GM21423 (cell line): ENCODE results near the gene TBC1D32.
"Not testable (repeated sequence)": the region's sequence is repeated elsewhere in the genome, so short reads cannot be mapped to it uniquely, and the experiment has no call there.

Experiments
- ATAC-seq: cut with Tn5 transposase; IDR thresholded peaks from one replicate; pipeline ENCODE4 v1.9.1; 2021; ENCODE audit warnings: mild to moderate bottlenecking, moderate library complexity; ENCODE audit not compliant: unreplicated experiment

TBC1D32 gene

GRCh38 chr6:121333694-121334093, 586 bp downstream of the TBC1D32 start:
- ATAC-seq, result not testable (repeated sequence)

- ATAC-seq, result no peak
These were observed 1.1 kb downstream of the TBC1D32 start for GRCh38 chr6:121333196-121333595.

- ATAC-seq, result no peak
These were observed 3.8 kb downstream of the TBC1D32 start for GRCh38 chr6:121330516-121330915.

GRCh38 chr6:121321282-121321681, 13.0 kb downstream of the TBC1D32 start:
- no peak for ATAC-seq

- ATAC-seq, result no peak
These were observed 14.7 kb downstream of the TBC1D32 start for GRCh38 chr6:121319603-121320002.

GRCh38 chr6:121319112-121319553, 15.1 kb downstream of the TBC1D32 start:
- peak; percentile 64 for ATAC-seq

- ATAC-seq, result no peak
These were observed 19.7 kb downstream of the TBC1D32 start for GRCh38 chr6:121314381-121315112.

- not testable (repeated sequence) for ATAC-seq
These were observed 22.5 kb downstream of the TBC1D32 start for GRCh38 chr6:121311814-121312213.

GRCh38 chr6:121310495-121310894, 23.8 kb downstream of the TBC1D32 start:
- ATAC-seq, result no peak

- ATAC-seq, result no peak
These were observed 24.4 kb downstream of the TBC1D32 start for GRCh38 chr6:121309768-121310469.

GRCh38 chr6:121305957-121306607, 28.2 kb downstream of the TBC1D32 start:
- ATAC-seq, result peak; percentile 79

- peak; percentile 78 for ATAC-seq
These were observed 31.4 kb downstream of the TBC1D32 start for GRCh38 chr6:121302882-121303281.

GRCh38 chr6:121301156-121301555, 33.1 kb downstream of the TBC1D32 start:
- not testable (repeated sequence) for ATAC-seq

- no peak for ATAC-seq
These were observed 36.6 kb downstream of the TBC1D32 start for GRCh38 chr6:121297694-121298093.

- no peak for ATAC-seq
These were observed 49.2 kb downstream of the TBC1D32 start for GRCh38 chr6:121285041-121285440.

- ATAC-seq, result no peak
These were observed 59.5 kb downstream of the TBC1D32 start for GRCh38 chr6:121274666-121275295.

- ATAC-seq, result no peak
These were observed 70.5 kb downstream of the TBC1D32 start for GRCh38 chr6:121263742-121264141.

- ATAC-seq, result no peak
These were observed 73.6 kb downstream of the TBC1D32 start for GRCh38 chr6:121260651-121261102.

GRCh38 chr6:121247386-121247785, 86.9 kb downstream of the TBC1D32 start:
- ATAC-seq, result no peak

- no peak for ATAC-seq
These were observed 91.9 kb downstream of the TBC1D32 start for GRCh38 chr6:121242386-121242785.

- no peak for ATAC-seq
These were observed 96.4 kb downstream of the TBC1D32 start for GRCh38 chr6:121237859-121238258.
